ENCODE results near the gene TSSC4. TPM values are rescaled to one million over a fixed set of nuclear protein-coding genes. Genes with fewer than 3 reads are reported as not detected.

TSSC4 gene
- total and polyA plus RNA-seq, 2 of the 13 experiments (the other 11 are each of a cell fraction or from before 2014, with no cell fraction given) = 16.2 to 58.6 TPM

DNA sequence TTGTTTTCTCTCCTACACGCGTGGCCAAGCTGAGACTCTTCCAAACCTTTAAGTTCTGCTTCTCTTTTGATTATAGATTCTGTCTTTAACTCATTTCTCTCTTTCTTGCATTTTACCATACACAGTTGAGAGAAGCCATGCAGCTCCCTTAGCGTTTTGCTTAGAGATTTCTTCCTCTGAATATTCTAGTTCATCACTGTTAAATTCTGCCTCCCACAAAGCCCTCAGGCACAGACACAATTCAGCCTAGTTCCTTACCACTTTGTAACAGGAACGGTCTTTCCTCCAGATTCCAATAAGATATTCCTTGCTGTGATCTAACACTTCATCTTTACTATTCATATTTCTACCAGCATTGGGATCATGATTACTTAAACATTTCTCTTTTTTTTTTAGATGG is 48.1 kb upstream of the TSSC4 start (continued):
- TF ChIP-seq PITX1 (CRISPR knock-in tag; IDR thresholded peaks at IDR 0.05) (no peak), ZNF678 (CRISPR knock-in tag; IDR thresholded peaks at IDR 0.05) (no peak), SRSF1 (optimal IDR thresholded peaks at IDR 0.05; ENCODE audit: low read depth, low read length) (no peak)

DNA sequence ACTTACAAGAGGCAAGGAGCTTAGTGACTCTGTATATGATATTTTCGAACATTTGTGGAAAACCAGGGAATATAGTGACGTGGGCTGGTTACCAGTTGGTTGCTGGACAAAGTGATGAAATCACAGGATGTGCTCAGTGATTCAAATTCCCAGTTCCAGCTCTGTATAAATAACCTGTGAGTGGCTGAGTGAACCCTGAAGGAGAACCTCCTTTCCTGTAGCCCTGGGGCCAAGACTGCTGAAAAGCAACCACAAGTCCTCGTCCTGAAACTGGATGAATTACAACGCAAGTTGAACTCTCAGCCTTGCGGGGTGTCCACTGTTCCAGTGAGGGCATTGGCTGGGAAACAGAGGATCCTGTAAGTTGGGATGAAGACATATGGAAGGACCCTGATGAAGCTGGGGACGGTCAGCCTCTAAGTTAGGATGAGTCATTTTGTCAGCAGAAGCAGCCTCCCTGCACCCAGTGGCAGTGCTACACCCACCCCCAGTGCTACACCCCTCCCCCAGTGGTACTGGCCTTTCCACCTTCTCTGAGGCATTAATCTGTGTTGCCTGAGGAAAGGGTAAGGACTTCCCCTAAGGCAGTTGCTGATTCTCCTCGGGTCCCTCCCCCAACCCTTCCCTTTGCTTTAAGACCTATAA is 45.4 kb upstream of the TSSC4 start:
- peaks cover 11 to 71% of the 10 kb centered on the region in 2 experiments for H3K27me3 ChIP-seq (ENCODE audit: control insufficient read depth in 1 of 2, insufficient read depth in 2 of 2, low read length in 2 of 2)
- H2AFZ ChIP-seq (ENCODE audit: low read length) = no peak overlapping the region
- ChIA-PET CTCF (ENCODE audit: low intra/inter-chr PET ratio, low total read pairs) (no interaction called here), POLR2A (no interaction called here)
- FAIRE-seq (no peak), ATAC-seq (no peak), DNase-seq (ENCODE audit: low spot score) (no peak)
- H3K79me2 ChIP-seq (ENCODE audit: insufficient read depth, low read length) = no peaks in the 10 kb centered on the region
- no peak overlapping the region for H3K4me3 ChIP-seq (replicated peaks in 1 of 3; ENCODE audit: insufficient read depth in 1 of 3, low read depth in 2 of 3, low read length in 3 of 3)
- H3K9ac ChIP-seq (ENCODE audit: insufficient read depth, low read depth, low read length) = no peak overlapping the region
- intact Hi-C loops (cut with micrococcal nuclease; ENCODE audit: unreplicated experiment) = loop anchor here (5.0 kb wide), 1 partner anchor 473 kb away; no protein-coding TSS in a partner anchor
- no peak overlapping the region for H3K27ac ChIP-seq (ENCODE audit: extremely low read length, insufficient read depth, low read length)
- in situ Hi-C loops (cut with HindIII; ENCODE audit: extremely low pct_ligation_motif_present, low pct_unique_long_range_greater_than_20kb) = no loop called here
- H4K20me1 ChIP-seq (ENCODE audit: insufficient read depth, low read length) = no peaks in the 10 kb centered on the region
- no peaks in the 10 kb centered on the region for H3K36me3 ChIP-seq (replicated peaks in 1 of 2; ENCODE audit: control insufficient read depth in 1 of 2, insufficient read depth in 2 of 2, low read length in 2 of 2)
- BruUV-seq (replicated peaks) = no TSS peak
- H3K4me2 ChIP-seq (ENCODE audit: low read depth, low read length) = no peak overlapping the region
- H3K4me1 ChIP-seq (ENCODE audit: insufficient read depth, low read length) = no peaks in the 10 kb centered on the region
- WGBS (ENCODE audit: low lambda C conversion rate) = 1% methylated on average over 5 of the region's 7 CpGs
- no peak for TF ChIP-seq RBM39 (IDR thresholded peaks at IDR 0.05; ENCODE audit: low read depth, low read length, poor library complexity, severe bottlenecking)
- TF ChIP-seq CEBPB (IDR thresholded peaks at IDR 0.05; ENCODE audit: borderline replicate concordance, low read depth, low read length) = 0 out of 2 replicates have a peak, but pooled peaks have one; percentile 4
- no peaks in the 10 kb centered on the region for H3K9me3 ChIP-seq (ENCODE audit: low read length)

DNA sequence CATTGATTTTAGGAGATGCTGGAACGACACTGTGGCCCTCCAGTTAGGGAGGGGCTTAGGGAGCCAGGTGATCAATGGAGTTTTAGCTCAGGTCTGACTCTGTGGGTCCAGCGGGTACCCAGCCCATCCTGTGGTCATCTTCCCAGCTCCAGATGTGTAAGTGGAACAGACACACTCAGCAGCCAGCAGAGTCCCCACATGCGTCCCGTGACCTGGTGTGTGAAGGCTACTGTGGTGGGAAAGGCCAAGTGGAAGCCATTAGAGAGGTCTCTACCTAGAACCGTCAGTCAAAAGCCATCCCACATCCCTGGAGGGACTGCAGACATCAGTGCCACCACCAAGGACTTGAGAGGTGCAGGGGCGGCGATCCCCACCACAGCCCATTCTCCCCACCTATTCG is 43.3 kb upstream of the TSSC4 start:
- 0% methylated on average over 2 of the region's 8 CpGs for WGBS (ENCODE audit: low lambda C conversion rate)
- Histone ChIP-seq H3K4me2 (ENCODE audit: low read depth, low read length) (no peak overlapping the region), H3K36me3 (replicated peaks in 1 of 2; ENCODE audit: control insufficient read depth in 1 of 2, insufficient read depth in 2 of 2, low read length in 2 of 2) (no peaks in the 10 kb centered on the region), H4K20me1 (ENCODE audit: insufficient read depth, low read length) (no peaks in the 10 kb centered on the region), H3K27ac (ENCODE audit: extremely low read length, insufficient read depth, low read length) (no peak overlapping the region), H3K9me3 (ENCODE audit: low read length) (no peaks in the 10 kb centered on the region), H3K9ac (ENCODE audit: insufficient read depth, low read depth, low read length) (no peak overlapping the region), H3K4me3 (replicated peaks in 1 of 3; ENCODE audit: insufficient read depth in 1 of 3, low read depth in 2 of 3, low read length in 3 of 3) (no peak overlapping the region), H3K4me1 (ENCODE audit: insufficient read depth, low read length) (no peaks in the 10 kb centered on the region), H3K79me2 (ENCODE audit: insufficient read depth, low read length) (no peaks in the 10 kb centered on the region), H2AFZ (ENCODE audit: low read length) (no peak overlapping the region), H3K27me3 (ENCODE audit: control insufficient read depth in 1 of 2, insufficient read depth in 2 of 2, low read length in 2 of 2) (peaks cover 12 to 71% of the 10 kb centered on the region in 2 experiments)
- POLR2A ChIA-PET = no interaction called here
- intact Hi-C loops (cut with micrococcal nuclease; ENCODE audit: unreplicated experiment) (no loop called here), in situ Hi-C loops (cut with HindIII; ENCODE audit: extremely low pct_ligation_motif_present, low pct_unique_long_range_greater_than_20kb) (no loop called here)
- BruUV-seq (replicated peaks) = no TSS peak
- DNase-seq (ENCODE audit: low spot score) (no peak), FAIRE-seq (no peak), ATAC-seq (no peak)
- CTCF ChIA-PET (ENCODE audit: low intra/inter-chr PET ratio, low total read pairs) = no interaction called here
- no peak for TF ChIP-seq EZH2 (conservative IDR thresholded peaks at IDR 0.05; ENCODE audit: low read depth, low read length)
- TF ChIP-seq ZNF792 (CRISPR knock-in tag; IDR thresholded peaks at IDR 0.05) = no peak
- no peak for TF ChIP-seq SPEN (CRISPR knock-in tag; IDR thresholded peaks at IDR 0.05; ENCODE audit: low read depth)
- TF ChIP-seq TMF1 (CRISPR knock-in tag; IDR thresholded peaks at IDR 0.05; ENCODE audit: low read depth) = no peak
- TF ChIP-seq CENPT (CRISPR knock-in tag; IDR thresholded peaks at IDR 0.05; ENCODE audit: low read depth) = no peak
- TF ChIP-seq ZSCAN21 (CRISPR knock-in tag; IDR thresholded peaks at IDR 0.05; ENCODE audit: borderline replicate concordance) = no peak
- no peak for TF ChIP-seq RFXANK (CRISPR knock-in tag; IDR thresholded peaks at IDR 0.05)
- no peak for TF ChIP-seq PPARG (CRISPR knock-in tag; conservative IDR thresholded peaks at IDR 0.05)
- no peak for TF ChIP-seq ARHGAP35 (CRISPR knock-in tag; IDR thresholded peaks at IDR 0.05; ENCODE audit: borderline replicate concordance)
- TF ChIP-seq RAD21 (CRISPR knock-in tag; IDR thresholded peaks at IDR 0.05) = no peak
- TF ChIP-seq TP53 (CRISPR knock-in tag; conservative IDR thresholded peaks at IDR 0.05) = no peak
- TF ChIP-seq ZNF749 (CRISPR knock-in tag; IDR thresholded peaks at IDR 0.05; ENCODE audit: borderline replicate concordance) = no peak
- TF ChIP-seq PLRG1 (conservative IDR thresholded peaks at IDR 0.05) = no peak
- no peak for TF ChIP-seq SP4 (CRISPR knock-in tag; IDR thresholded peaks at IDR 0.05)
- no peak for TF ChIP-seq TRIM24 (CRISPR knock-in tag; IDR thresholded peaks at IDR 0.05)
- no peak for TF ChIP-seq ZNF891 (CRISPR knock-in tag; IDR thresholded peaks at IDR 0.05)

Data from HepG2 (cell line).